NCI-H2227 (cell line): ENCODE results near the gene C19orf33.

Source experiments
- DNase-seq: peaks from one replicate; lab custom pipeline; 2025; ENCODE audit not compliant: unreplicated experiment; lab: John Stamatoyannopoulos, UW

C19orf33 gene

GRCh38 chr19:38278751-38279150, 25.3 kb upstream of the C19orf33 start:
- DNase-seq, result no peak

GRCh38 chr19:38280030-38280921, 23.8 kb upstream of the C19orf33 start:
- DNase-seq, result no peak

GRCh38 chr19:38281811-38282566, 22.1 kb upstream of the C19orf33 start:
- DNase-seq, result no peak

DNA sequence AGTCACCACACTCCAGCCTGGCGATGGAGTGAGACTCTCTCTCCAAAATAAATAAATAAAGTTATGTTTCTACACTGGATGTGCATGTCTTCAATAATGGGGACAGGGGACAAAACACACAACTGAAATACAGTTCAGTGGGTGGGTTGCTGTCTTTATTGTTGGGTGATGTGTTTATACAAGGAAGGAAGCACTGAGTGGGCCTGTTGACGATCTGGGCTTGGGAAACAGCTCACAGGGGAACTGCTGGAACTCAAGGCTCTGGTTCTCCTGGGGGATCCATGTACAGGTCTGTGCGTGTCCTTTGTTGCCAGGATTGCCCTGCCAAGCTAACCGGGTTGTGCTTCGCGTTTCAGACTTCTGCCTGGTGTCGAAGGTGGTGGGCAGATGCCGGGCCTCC, 20.8 kb upstream of the C19orf33 start:
- no peak for DNase-seq

DNA sequence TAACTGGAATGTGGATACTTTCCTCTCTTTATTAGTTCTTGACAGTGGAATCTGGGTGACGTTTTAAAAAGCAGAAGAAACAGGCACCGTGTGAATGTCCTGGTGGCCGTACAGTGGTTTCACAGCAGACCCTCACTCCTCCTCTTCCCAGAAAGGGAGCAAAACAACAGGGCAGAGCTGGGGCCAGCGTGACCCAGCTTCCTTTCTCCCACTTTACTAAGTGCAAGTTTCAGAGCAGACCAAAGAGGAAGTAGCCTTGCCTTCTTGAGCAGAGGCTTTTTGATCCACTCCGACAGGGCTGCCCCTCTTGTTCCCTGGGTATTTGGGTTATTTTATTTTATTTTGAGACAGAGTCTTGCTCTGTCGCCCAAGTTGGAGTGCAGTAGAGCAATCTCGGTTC, 19.6 kb upstream of the C19orf33 start:
- DNase-seq, result no peak

DNA sequence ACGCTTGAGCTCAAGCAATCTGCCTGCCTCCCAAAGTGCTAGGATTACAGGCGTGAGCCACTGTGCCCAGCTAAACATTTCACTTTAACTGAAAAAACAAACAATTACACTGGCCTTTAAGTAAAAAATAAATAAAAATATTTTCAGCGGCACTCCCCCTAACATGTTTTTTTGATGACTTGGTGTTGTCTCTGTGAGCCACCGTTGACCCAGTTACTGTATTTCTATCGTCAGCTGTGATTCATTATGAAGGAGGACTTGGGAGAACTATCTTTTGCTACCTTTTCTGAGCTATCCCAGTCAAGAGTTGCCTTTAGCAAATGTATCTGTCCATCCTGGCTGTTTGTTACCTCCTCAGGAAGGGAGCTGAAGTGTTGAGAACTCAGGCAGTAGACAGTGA, 18.5 kb upstream of the C19orf33 start:
- DNase-seq, result no peak

- no peak for DNase-seq
Observed at GRCh38 chr19:38287604-38288003, 16.4 kb upstream of the C19orf33 start.

DNA sequence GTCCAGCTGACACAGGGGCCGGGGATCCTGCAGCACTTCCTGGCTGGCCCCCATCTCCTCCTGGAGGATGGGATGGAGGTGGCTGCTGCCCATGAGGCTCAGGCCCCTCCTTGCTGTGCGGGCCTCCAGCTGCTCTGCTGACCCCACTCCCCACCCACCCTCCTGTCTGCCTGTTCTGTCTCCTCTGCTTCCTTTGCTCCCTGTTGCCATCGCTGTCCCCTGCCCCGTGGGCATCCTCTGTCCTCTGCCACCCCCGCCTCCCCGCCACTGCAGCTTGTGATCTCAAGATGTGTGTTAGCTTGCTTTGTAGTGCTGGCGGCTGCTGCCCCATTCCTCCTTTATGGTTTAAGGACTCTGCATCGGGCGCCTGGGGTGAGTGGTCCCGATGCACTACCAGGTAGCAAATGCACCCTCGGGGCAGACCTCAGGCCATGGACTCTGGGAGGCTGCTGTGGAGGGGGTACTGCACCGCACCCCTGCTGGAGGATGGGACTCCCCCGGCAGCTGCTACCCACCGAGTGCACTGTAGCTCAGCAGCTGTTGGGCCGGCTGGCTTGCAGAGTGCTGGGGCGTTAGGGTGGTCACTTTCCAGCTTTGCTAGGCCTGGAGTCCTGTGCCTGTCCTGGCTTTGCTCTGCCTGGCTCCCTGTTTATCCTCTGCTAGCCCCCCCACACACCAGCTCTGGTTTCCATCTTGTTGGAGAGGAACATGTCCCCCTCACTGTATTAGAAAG, 15.8 kb upstream of the C19orf33 start:
- DNase-seq, result no peak

DNA sequence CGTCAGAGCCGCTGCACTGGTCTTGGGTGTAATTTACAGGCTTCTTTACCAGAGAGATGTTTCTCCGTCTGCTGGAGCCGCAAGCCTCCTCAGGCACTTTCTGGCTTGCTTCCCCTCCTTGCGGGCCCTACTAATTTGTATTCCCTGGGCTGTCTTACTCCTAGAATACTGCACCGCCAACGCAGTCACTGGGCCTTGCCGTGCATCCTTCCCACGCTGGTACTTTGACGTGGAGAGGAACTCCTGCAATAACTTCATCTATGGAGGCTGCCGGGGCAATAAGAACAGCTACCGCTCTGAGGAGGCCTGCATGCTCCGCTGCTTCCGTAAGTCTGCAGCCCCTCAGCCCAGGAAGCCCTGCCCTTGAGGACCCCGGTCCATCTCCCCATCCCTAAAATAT, 14.1 kb upstream of the C19orf33 start:
- DNase-seq, result no peak

GRCh38 chr19:38290631-38291147, 13.4 kb upstream of the C19orf33 start:
- no peak for DNase-seq

DNA sequence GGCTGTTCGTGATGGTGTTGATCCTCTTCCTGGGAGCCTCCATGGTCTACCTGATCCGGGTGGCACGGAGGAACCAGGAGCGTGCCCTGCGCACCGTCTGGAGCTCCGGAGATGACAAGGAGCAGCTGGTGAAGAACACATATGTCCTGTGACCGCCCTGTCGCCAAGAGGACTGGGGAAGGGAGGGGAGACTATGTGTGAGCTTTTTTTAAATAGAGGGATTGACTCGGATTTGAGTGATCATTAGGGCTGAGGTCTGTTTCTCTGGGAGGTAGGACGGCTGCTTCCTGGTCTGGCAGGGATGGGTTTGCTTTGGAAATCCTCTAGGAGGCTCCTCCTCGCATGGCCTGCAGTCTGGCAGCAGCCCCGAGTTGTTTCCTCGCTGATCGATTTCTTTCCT, 12.2 kb upstream of the C19orf33 start:
- DNase-seq, result no peak

- DNase-seq, result no peak
Observed at GRCh38 chr19:38293281-38293680, 10.8 kb upstream of the C19orf33 start.

DNA sequence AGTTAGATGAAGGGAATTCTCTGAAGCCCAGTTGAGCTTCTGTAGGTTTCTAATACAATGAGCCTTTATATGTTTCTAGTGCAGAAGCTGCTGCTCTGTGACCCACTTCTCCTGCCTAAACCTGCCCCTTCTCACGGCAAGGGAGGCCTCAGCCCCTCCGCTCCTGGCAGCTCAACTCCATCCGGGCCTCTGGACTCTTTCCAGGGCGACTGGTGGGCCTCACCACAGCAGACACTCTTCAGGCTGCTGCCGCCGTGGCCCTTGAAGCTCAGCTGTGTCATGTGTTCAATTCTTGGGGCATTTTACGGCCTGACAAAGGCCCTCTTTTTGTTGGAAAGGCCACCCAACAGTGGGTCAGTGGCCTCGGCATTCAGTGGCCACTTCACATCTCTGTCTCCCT, 10.0 kb upstream of the C19orf33 start:
- DNase-seq, result no peak

DNA sequence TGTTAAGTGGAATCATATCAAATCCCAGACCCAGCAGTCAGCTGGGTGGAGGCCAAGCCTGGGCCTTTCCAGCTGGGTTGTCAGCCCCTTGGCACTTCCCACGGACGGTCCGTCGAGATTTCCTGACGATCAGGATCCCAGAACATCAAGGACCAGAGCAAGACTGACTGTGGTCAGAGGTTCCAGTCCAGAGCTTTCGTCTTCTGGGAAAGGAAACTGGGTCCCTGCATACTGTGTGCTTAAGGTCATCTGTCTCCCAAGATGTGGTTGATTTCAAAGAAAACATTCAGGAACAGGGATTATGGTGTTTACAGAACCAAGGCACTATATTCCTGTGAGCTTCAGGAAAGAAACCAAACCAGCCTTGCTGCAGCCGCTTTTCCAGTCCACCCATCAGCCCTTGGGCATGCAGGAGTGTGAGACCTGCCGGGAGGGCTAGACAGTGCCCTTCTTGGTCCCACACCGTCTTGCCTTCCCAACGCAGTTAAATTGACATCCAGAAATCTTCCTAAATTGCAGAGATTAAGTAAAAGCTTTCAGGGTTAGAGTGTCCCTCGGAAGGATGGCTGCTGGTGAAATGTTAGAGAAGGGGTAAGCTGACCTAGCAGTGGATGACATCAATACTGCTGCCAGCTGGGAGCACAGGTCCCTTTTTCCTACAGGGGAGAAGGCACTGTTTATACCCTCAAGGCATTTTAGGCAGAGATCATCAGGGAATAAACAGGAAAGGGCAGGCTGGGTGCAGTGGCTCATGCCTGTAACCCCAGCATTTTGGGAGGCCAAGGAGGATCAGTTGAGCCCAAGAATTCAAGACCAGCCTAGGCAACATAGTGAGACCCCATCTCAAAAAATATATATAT, 5.0 kb upstream of the C19orf33 start:
- no peak for DNase-seq

DNA sequence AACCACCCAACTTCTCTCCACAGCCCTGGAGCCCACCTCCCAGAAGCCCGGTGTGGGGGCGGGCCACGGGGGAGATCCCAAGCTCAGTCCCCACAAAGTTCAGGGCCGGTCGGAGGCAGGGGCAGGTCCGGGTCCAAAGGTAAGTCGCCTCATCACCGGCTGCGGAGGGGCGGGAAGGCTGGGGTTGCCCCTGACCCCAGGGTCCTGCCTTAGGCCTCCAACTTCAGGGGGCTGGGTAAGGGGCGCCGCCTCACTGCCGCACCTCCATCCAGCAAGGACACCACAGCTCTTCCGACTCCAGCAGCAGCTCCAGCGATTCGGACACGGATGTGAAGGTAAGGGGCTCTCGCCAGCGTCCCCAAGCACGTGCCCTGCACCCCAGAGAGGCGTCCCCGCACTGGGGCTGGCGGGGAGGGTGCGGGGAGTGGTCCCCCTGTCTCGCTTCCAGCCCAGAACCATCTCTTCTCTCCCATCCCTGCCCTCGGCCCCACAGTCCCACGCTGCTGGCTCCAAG, 358 bp downstream of the C19orf33 start:
- no peak for DNase-seq

DNA sequence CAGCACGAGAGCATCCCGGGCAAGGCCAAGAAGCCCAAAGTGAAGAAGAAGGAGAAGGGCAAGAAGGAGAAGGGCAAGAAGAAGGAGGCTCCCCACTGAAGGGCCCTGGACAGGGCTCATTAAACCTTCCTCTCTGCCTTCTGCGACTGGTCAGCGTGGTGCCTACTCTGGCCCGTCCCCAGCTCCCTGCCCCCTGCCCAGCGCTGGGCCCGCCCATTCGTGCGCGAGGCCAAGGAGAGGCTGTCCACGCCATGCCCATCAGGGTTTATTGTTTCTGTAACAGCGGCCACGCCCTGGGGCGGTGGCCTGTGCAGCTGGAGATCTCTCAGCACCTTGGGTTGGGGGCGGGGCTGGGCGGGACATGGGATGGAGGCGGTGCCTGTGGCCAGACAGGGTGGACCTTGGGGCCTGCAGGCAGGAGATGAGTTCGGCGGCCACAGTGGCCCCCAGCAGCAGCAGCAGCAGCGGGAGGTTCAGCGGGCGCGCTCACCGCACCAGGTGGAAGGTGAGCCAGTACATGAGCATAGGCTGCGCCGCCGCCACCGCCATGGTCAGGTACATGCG, 897 bp downstream of the C19orf33 start:
- peak; percentile 100 for DNase-seq

GRCh38 chr19:38306236-38306635, 2.2 kb downstream of the C19orf33 start:
- DNase-seq, result no peak

GRCh38 chr19:38307076-38307475, 3.0 kb downstream of the C19orf33 start:
- DNase-seq, result no peak

DNA sequence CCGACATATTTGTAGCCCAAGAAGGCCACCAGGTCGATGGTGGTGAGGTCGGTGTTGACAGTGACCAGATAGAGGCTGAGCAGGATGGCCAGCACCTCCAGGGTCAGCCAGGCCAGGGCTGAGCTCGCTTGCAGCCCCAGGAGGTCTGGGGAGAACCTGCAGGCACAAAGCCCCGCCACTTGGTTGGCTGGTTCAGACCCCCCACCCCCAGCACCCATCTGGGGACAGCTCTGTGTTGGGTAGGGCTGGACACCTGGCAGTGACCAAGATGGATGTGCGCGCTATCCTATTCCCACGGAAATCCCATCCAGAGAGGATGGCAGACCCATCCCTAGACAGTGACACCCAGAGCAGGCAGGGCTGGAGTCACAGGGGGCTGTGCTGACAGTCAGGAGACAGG, 3.5 kb downstream of the C19orf33 start:
- no peak for DNase-seq
